GM21717 (cell line): Measurements from ENCODE around the gene SOX8.

Experiments
- ATAC-seq: cut with Tn5 transposase; IDR thresholded peaks from one replicate; pipeline ENCODE4 v1.9.1; 2021; ENCODE audit warnings: mild to moderate bottlenecking, moderate library complexity; ENCODE audit not compliant: unreplicated experiment

Gene SOX8

GRCh38 chr16:1003391-1004347, 22.1 kb downstream of the SOX8 start:
- no peak for ATAC-seq

GRCh38 chr16:1005286-1005685, 23.7 kb downstream of the SOX8 start:
- no peak for ATAC-seq

- no peak for ATAC-seq
These were observed 25.2 kb downstream of the SOX8 start for GRCh38 chr16:1006781-1007180.

- ATAC-seq: no peak
These were observed 25.8 kb downstream of the SOX8 start for GRCh38 chr16:1007284-1007850.

GRCh38 chr16:1008085-1008484, 26.5 kb downstream of the SOX8 start:
- no peak for ATAC-seq

- no peak for ATAC-seq
These were observed 28.0 kb downstream of the SOX8 start for GRCh38 chr16:1009358-1010150.

GRCh38 chr16:1010251-1010650, 28.7 kb downstream of the SOX8 start:
- no peak for ATAC-seq

GRCh38 chr16:1010815-1011214, 29.2 kb downstream of the SOX8 start:
- ATAC-seq: no peak

GRCh38 chr16:1011316-1012082, 29.9 kb downstream of the SOX8 start:
- no peak for ATAC-seq

- no peak for ATAC-seq
These were observed 30.6 kb downstream of the SOX8 start for GRCh38 chr16:1012135-1012534.

- ATAC-seq: no peak
These were observed 31.4 kb downstream of the SOX8 start for GRCh38 chr16:1012722-1013592.

- no peak for ATAC-seq
These were observed 32.0 kb downstream of the SOX8 start for GRCh38 chr16:1013593-1013900.

GRCh38 chr16:1014221-1014620, 32.7 kb downstream of the SOX8 start:
- ATAC-seq: no peak

GRCh38 chr16:1014771-1015495, 33.4 kb downstream of the SOX8 start:
- no peak for ATAC-seq

GRCh38 chr16:1018447-1019198, 37.1 kb downstream of the SOX8 start:
- ATAC-seq: no peak

GRCh38 chr16:1019231-1020090, 37.9 kb downstream of the SOX8 start:
- ATAC-seq: no peak

GRCh38 chr16:1020091-1020399, 38.5 kb downstream of the SOX8 start:
- ATAC-seq: no peak

GRCh38 chr16:1020591-1020990, 39.0 kb downstream of the SOX8 start:
- no peak for ATAC-seq
